ENCODE data around the gene GANAB. TPM values are rescaled to one million over a fixed set of nuclear protein-coding genes. Genes with fewer than 3 reads are reported as not detected.

Gene GANAB
- total and polyA plus RNA-seq, 2 of the 13 experiments (the other 11 are each of a cell fraction or from before 2014, with no cell fraction given), result 99.5 to 234 TPM

- TF ChIP-seq ZNF414 (CRISPR knock-in tag; IDR thresholded peaks at IDR 0.05) (no peak), ZNF737 (CRISPR knock-in tag; IDR thresholded peaks at IDR 0.05; ENCODE audit: borderline replicate concordance) (no peak), ZNF616 (CRISPR knock-in tag; IDR thresholded peaks at IDR 0.05; ENCODE audit: low read depth) (no peak), ETV5 (CRISPR knock-in tag; IDR thresholded peaks at IDR 0.05; ENCODE audit: borderline replicate concordance) (peak; percentile 53; the same call in 1 of the 2 replicates), ZBTB10 (CRISPR knock-in tag; IDR thresholded peaks at IDR 0.05; ENCODE audit: borderline replicate concordance) (no peak; the same call in 1 of the 2 replicates), PCBP2 (optimal IDR thresholded peaks at IDR 0.05; ENCODE audit: low read depth, low read length, poor library complexity, severe bottlenecking) (no peak), RARA (CRISPR knock-in tag; IDR thresholded peaks at IDR 0.05) (peak; percentile 45; the same call in 1 of the 2 replicates), ZNF44 (CRISPR knock-in tag; IDR thresholded peaks at IDR 0.05) (no peak), ZNF136 (CRISPR knock-in tag; IDR thresholded peaks at IDR 0.05; ENCODE audit: low read depth) (no peak; the same call in 1 of the 2 replicates), JUND (CRISPR knock-in tag; IDR thresholded peaks at IDR 0.05) (no peak), U2AF1 (optimal IDR thresholded peaks at IDR 0.05; ENCODE audit: low read depth, low read length) (no peak), ZNF883 (CRISPR knock-in tag; IDR thresholded peaks at IDR 0.05; ENCODE audit: not compliant biosample characterization) (peak; percentile 5), MTA3 (CRISPR knock-in tag; IDR thresholded peaks at IDR 0.05) (no peak), MNT (IDR thresholded peaks at IDR 0.05) (no peak), TRAFD1 (CRISPR knock-in tag; IDR thresholded peaks at IDR 0.05; ENCODE audit: borderline replicate concordance) (no peak), PHF21A (CRISPR knock-in tag; IDR thresholded peaks at IDR 0.05) (no peak), ZFX (CRISPR knock-in tag; IDR thresholded peaks at IDR 0.05; ENCODE audit: low read depth) (peak; percentile 96), TRIM22 (IDR thresholded peaks at IDR 0.05) (no peak), RXRA (CRISPR knock-in tag; IDR thresholded peaks at IDR 0.05) (no peak; the same call in none of the 2 replicates), HNRNPL (IDR thresholded peaks at IDR 0.05; ENCODE audit: low read depth, low read length) (peak; percentile 28; the same call in 1 of the 2 replicates), KAT2B (IDR thresholded peaks at IDR 0.05; ENCODE audit: borderline replicate concordance, low read depth, low read length) (no peak)
Measured at GRCh38 chr11:62645946-62646824, at the start of gene GANAB (continued).
